Stimulated activated naive CD4-positive, alpha-beta T cell treated with Interleukin-2 at 50 U/mL for 16 hours (primary cell): ENCODE results near the gene AMOTL2.

Experiments used
- DNase-seq: peaks from one replicate; lab custom pipeline; 2025; lab: John Stamatoyannopoulos, UW

The AMOTL2 gene

GRCh38 chr3:134353171-134353825, 20.9 kb downstream of the AMOTL2 start:
- DNase-seq = no peak

- DNase-seq = no peak
Measured at GRCh38 chr3:134352031-134352671, 22.1 kb downstream of the AMOTL2 start.

- DNase-seq = no peak
Measured at GRCh38 chr3:134351427-134351826, 22.8 kb downstream of the AMOTL2 start.

GRCh38 chr3:134350861-134351311, 23.4 kb downstream of the AMOTL2 start:
- DNase-seq = no peak

GRCh38 chr3:134350266-134350665, 24.0 kb downstream of the AMOTL2 start:
- no peak for DNase-seq

- no peak for DNase-seq
Measured at GRCh38 chr3:134348524-134348923, 25.7 kb downstream of the AMOTL2 start.

- DNase-seq = no peak
Measured at GRCh38 chr3:134347551-134347950, 26.7 kb downstream of the AMOTL2 start.

GRCh38 chr3:134346744-134347143, 27.5 kb downstream of the AMOTL2 start:
- no peak for DNase-seq

GRCh38 chr3:134345202-134345601, 29.0 kb downstream of the AMOTL2 start:
- no peak for DNase-seq

- DNase-seq = no peak
Measured at GRCh38 chr3:134344560-134344959, 29.7 kb downstream of the AMOTL2 start.

- DNase-seq = no peak
Measured at GRCh38 chr3:134342259-134342658, 32.0 kb downstream of the AMOTL2 start.

- no peak for DNase-seq
Measured at GRCh38 chr3:134341389-134341788, 32.9 kb downstream of the AMOTL2 start.

- no peak for DNase-seq
Measured at GRCh38 chr3:134340982-134341365, 33.3 kb downstream of the AMOTL2 start.

- no peak for DNase-seq
Measured at GRCh38 chr3:134340362-134340981, 33.8 kb downstream of the AMOTL2 start.

GRCh38 chr3:134339913-134340312, 34.3 kb downstream of the AMOTL2 start:
- no peak for DNase-seq

- no peak for DNase-seq
Measured at GRCh38 chr3:134339331-134339730, 34.9 kb downstream of the AMOTL2 start.

- DNase-seq = no peak
Measured at GRCh38 chr3:134338516-134339261, 35.6 kb downstream of the AMOTL2 start.

GRCh38 chr3:134338201-134338512, 36.1 kb downstream of the AMOTL2 start:
- DNase-seq = no peak

GRCh38 chr3:134337511-134338200, 36.6 kb downstream of the AMOTL2 start:
- no peak for DNase-seq

GRCh38 chr3:134337071-134337482, 37.2 kb downstream of the AMOTL2 start:
- no peak for DNase-seq

GRCh38 chr3:134336587-134336986, 37.7 kb downstream of the AMOTL2 start:
- DNase-seq = no peak

- DNase-seq = no peak
Measured at GRCh38 chr3:134334901-134335280, 39.4 kb downstream of the AMOTL2 start.
